Measurements from ENCODE around the gene PLD1. TPM values are rescaled to one million over a fixed set of nuclear protein-coding genes. Genes with fewer than 3 reads are reported as not detected.

The PLD1 gene
- total RNA-seq, 1 donor = 18.1 TPM

DNA sequence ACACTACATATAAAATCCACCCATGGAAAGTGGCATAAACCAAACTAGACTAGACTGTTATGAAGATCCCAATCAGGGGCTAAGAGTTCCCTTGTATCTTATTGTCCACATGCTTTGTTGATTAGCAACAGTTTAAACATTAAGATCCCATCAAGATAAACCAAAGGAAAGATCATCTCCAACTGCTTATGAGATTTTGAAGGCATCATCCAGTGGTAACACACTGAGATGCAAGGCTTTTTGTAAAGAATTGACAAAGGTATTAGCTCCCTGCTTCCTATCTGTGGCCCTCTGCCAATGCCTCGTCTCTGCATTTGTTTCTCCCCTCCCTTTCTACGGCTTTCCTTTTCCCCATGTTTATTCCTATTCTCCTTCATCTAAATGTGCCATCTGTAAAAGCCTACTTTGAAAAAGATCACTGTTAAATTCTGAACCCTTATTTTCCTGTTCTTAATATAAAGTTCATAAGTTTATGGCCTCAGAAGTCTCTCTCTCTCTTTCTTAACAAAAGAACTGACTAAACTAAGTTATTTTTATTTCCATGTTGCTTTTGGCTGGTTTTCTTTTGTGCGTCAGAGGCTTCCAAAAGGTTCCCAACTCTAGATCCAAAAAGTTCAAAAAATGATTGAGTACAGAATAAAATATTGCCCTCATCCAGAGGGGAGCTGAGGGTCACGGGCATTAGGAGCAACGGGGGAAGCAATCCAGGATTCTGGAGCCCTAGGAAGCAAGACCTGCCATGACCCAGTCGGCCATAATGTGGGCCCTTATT is 5.5 kb downstream of the PLD1 start:
- H2AFZ ChIP-seq (ENCODE audit: low read length) = no peak overlapping the region
- peak; percentile 47 for DNase-seq (ENCODE audit: insufficient read length, low spot score, missing footprints)
- H4K20me1 ChIP-seq (ENCODE audit: insufficient read depth, low read length) = no peaks in the 10 kb centered on the region
- H3K36me3 ChIP-seq (ENCODE audit: insufficient read depth, low read length) = no peaks in the 10 kb centered on the region
- no peak overlapping the region for H3K4me3 ChIP-seq (ENCODE audit: insufficient read depth, low read length)
- peak overlapping the region; percentile 97 for H3K27ac ChIP-seq (ENCODE audit: low read depth, low read length)
- no peaks in the 10 kb centered on the region for H3K27me3 ChIP-seq (ENCODE audit: insufficient read depth, low read length)
- peak overlapping the region; percentile 58 for H3K4me2 ChIP-seq (ENCODE audit: insufficient read depth, low read length)
- H3K79me2 ChIP-seq (ENCODE audit: insufficient read depth, low read length) = peaks cover 17% of the 10 kb centered on the region
- H3K9me3 ChIP-seq (ENCODE audit: low read depth, low read length) = no peaks in the 10 kb centered on the region
- H3K4me1 ChIP-seq (ENCODE audit: insufficient read depth, low read length) = peaks cover 55% of the 10 kb centered on the region
- TF ChIP-seq, protein P1, sequence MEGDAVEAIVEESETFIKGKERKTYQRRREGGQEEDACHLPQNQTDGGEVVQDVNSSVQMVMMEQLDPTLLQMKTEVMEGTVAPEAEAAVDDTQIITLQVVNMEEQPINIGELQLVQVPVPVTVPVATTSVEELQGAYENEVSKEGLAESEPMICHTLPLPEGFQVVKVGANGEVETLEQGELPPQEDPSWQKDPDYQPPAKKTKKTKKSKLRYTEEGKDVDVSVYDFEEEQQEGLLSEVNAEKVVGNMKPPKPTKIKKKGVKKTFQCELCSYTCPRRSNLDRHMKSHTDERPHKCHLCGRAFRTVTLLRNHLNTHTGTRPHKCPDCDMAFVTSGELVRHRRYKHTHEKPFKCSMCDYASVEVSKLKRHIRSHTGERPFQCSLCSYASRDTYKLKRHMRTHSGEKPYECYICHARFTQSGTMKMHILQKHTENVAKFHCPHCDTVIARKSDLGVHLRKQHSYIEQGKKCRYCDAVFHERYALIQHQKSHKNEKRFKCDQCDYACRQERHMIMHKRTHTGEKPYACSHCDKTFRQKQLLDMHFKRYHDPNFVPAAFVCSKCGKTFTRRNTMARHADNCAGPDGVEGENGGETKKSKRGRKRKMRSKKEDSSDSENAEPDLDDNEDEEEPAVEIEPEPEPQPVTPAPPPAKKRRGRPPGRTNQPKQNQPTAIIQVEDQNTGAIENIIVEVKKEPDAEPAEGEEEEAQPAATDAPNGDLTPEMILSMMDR (IDR thresholded peaks at IDR 0.05; ENCODE audit: extremely low read depth, low read depth, low read length) = no peak

DNA sequence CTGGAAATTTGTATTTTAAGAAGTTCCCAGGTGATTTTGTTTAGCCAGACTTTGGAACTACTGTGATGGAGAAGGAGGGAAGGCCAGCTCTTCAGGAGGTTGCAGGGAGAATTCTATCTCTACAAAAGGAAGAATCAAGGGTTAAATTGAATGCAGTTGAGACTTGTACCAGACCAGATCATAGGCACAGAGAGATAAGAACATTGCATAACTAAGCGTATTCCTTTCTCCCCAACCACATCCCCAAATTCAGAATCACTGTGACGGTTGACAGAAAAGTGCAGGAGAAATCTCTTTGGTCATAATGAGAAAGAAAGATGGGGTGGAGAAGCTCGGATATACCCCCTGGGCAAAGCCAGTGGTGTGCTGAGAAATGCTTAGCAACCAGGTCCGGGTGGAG is 7.2 kb downstream of the PLD1 start:
- H3K27me3 ChIP-seq (ENCODE audit: insufficient read depth, low read length) = no peaks in the 10 kb centered on the region
- H3K4me3 ChIP-seq (ENCODE audit: insufficient read depth, low read length) = no peak overlapping the region
- no peaks in the 10 kb centered on the region for H4K20me1 ChIP-seq (ENCODE audit: insufficient read depth, low read length)
- DNase-seq (ENCODE audit: insufficient read length, low spot score, missing footprints) = no peak
- no peaks in the 10 kb centered on the region for H3K36me3 ChIP-seq (ENCODE audit: insufficient read depth, low read length)
- H3K9me3 ChIP-seq (ENCODE audit: low read depth, low read length) = no peaks in the 10 kb centered on the region
- no peak overlapping the region for H2AFZ ChIP-seq (ENCODE audit: low read length)
- TF ChIP-seq, protein P1 (IDR thresholded peaks at IDR 0.05; ENCODE audit: extremely low read depth, low read depth, low read length) = no peak
- no peak overlapping the region for H3K4me2 ChIP-seq (ENCODE audit: insufficient read depth, low read length)
- peaks cover 20% of the 10 kb centered on the region for H3K79me2 ChIP-seq (ENCODE audit: insufficient read depth, low read length)
- H3K4me1 ChIP-seq (ENCODE audit: insufficient read depth, low read length) = peaks cover 50% of the 10 kb centered on the region
- H3K27ac ChIP-seq (ENCODE audit: low read depth, low read length) = peak overlapping the region; percentile 90

DNA sequence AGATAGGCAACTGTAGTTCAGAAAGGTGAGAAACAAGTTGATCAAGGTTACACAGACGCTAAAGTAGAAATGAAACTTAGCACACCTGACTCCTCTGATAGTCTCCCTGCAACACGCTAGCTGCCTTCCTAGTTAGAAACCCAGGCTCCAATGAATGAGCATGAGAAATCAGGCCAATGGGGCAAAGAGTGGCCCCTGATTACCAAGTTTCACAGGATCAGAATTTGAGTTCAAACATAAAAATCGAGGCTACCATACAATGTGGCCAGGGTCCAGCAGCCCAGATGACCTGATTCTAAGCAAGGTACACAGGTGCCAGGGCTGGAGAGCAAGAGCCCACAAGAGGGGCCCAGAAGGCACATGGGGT is 7.7 kb downstream of the PLD1 start:
- Histone ChIP-seq H3K27me3 (ENCODE audit: insufficient read depth, low read length) (no peaks in the 10 kb centered on the region), H3K4me2 (ENCODE audit: insufficient read depth, low read length) (no peak overlapping the region), H3K9me3 (ENCODE audit: low read depth, low read length) (no peaks in the 10 kb centered on the region), H2AFZ (ENCODE audit: low read length) (no peak overlapping the region), H3K4me3 (ENCODE audit: insufficient read depth, low read length) (no peak overlapping the region), H3K36me3 (ENCODE audit: insufficient read depth, low read length) (no peaks in the 10 kb centered on the region), H3K79me2 (ENCODE audit: insufficient read depth, low read length) (peaks cover 16% of the 10 kb centered on the region), H4K20me1 (ENCODE audit: insufficient read depth, low read length) (no peaks in the 10 kb centered on the region), H3K27ac (ENCODE audit: low read depth, low read length) (peak overlapping the region; percentile 90), H3K4me1 (ENCODE audit: insufficient read depth, low read length) (peaks cover 55% of the 10 kb centered on the region)
- DNase-seq (ENCODE audit: insufficient read length, low spot score, missing footprints) = no peak
- TF ChIP-seq, protein P1 (IDR thresholded peaks at IDR 0.05; ENCODE audit: extremely low read depth, low read depth, low read length) = no peak

DNA sequence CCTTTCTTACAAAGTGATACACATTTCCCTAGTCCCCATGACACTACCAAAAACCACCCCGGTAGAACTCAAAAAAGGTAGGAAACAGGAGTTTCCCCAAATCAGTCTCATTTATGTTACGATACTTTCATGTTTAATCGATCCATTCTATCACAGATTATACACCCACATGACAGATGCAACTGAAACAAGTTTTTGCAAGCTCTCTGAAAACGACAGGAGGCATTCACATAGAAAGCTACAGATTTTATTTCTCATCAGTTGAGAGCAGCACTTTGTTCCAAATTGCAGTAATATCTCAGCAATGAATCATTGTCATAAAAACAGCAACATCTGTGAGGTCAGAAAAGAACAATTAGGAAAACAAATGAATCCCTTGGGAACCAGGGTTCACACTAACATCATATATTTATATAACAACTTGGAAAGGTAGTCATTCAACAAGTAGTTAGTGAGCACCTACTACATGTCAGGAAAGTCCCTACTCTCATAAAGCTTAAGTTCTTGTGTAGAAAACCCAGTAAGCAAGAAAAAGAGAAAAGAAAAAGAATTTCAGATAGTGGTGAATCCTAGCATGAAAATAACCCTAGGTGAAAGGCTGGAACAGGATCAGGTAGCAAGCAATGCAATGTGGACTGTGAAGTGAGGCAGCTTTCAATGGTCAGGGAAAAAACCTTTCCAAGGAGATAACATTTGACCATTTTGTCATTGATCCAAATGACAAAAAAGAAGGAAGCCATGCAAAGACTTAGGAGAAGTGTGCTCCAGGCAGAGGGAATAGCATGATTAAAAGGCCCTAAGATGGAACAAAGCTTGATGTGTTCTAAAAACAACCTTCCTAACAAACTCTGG is 8.3 kb downstream of the PLD1 start:
- Histone ChIP-seq H3K4me1 (ENCODE audit: insufficient read depth, low read length) (peaks cover 59% of the 10 kb centered on the region), H3K36me3 (ENCODE audit: insufficient read depth, low read length) (no peaks in the 10 kb centered on the region), H2AFZ (ENCODE audit: low read length) (no peak overlapping the region)

More for the DNA sequence above, 8.3 kb downstream of the PLD1 start:
- Histone ChIP-seq H3K27me3 (ENCODE audit: insufficient read depth, low read length) (no peaks in the 10 kb centered on the region), H3K79me2 (ENCODE audit: insufficient read depth, low read length) (peaks cover 15% of the 10 kb centered on the region), H3K27ac (ENCODE audit: low read depth, low read length) (peak overlapping the region; percentile 90), H3K4me3 (ENCODE audit: insufficient read depth, low read length) (no peak overlapping the region), H4K20me1 (ENCODE audit: insufficient read depth, low read length) (no peaks in the 10 kb centered on the region), H3K4me2 (ENCODE audit: insufficient read depth, low read length) (peak overlapping the region; percentile 47), H3K9me3 (ENCODE audit: low read depth, low read length) (no peaks in the 10 kb centered on the region)
- TF ChIP-seq, protein P1 (IDR thresholded peaks at IDR 0.05; ENCODE audit: extremely low read depth, low read depth, low read length) = no peak
- peak; percentile 70 for DNase-seq (ENCODE audit: insufficient read length, low spot score, missing footprints)

Data from osteoblast (primary cell).